Breast epithelium (tissue), 3 donors: Measurements from ENCODE around the gene KCTD19.

ENCODE experiments used
- POLR2A ChIP-seq: fragments of 450-650 bp; IDR thresholded peaks from one replicate; pipeline ENCODE4 v1.6.1; 2016; ENCODE audit warnings: antibody characterized with exemption, mild to moderate bottlenecking, moderate library complexity
- TF ChIP-seq, protein P1 (sequence below), 3 donors: fragments of 450-650 bp; IDR thresholded peaks; one replicate each; pipeline ENCODE4 v1.5.1; 2016 to 2017; ENCODE audit warnings: antibody characterized with exemption in 3 of 3, mild to moderate bottlenecking in 3 of 3, moderate library complexity in 3 of 3

DNA sequence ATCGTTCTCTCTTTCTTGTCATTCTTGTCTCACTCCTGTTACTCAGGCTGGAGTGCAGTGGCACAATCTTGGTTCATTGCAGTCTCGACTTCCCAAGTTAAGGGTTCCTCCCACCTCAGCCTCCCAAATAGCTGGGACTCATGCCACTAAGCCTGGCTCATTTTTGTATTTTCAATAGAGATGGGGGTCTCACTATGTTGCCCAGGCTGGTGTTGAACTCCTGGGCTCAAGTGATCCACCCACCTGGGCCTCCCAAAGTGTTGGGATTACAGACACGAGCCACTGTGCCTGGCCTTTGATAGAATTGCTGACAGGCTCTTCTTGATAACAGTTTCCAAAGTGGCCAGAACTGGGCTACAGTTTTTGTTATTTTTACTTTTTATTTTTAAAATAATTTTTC is 34.5 kb upstream of the KCTD19 start:
- TF ChIP-seq, protein P1, sequence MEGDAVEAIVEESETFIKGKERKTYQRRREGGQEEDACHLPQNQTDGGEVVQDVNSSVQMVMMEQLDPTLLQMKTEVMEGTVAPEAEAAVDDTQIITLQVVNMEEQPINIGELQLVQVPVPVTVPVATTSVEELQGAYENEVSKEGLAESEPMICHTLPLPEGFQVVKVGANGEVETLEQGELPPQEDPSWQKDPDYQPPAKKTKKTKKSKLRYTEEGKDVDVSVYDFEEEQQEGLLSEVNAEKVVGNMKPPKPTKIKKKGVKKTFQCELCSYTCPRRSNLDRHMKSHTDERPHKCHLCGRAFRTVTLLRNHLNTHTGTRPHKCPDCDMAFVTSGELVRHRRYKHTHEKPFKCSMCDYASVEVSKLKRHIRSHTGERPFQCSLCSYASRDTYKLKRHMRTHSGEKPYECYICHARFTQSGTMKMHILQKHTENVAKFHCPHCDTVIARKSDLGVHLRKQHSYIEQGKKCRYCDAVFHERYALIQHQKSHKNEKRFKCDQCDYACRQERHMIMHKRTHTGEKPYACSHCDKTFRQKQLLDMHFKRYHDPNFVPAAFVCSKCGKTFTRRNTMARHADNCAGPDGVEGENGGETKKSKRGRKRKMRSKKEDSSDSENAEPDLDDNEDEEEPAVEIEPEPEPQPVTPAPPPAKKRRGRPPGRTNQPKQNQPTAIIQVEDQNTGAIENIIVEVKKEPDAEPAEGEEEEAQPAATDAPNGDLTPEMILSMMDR (IDR thresholded peaks at IDR 0.05) = no peak
- no peak for TF ChIP-seq POLR2A
